SK-N-SH (cell line): Measurements from ENCODE around the gene SORL1. TPM values are rescaled to one million over a fixed set of nuclear protein-coding genes. Genes with fewer than 3 reads are reported as not detected.

Experiments used
- CTCF ChIA-PET: fragments of 300-600, 350-600 bp; formaldehyde crosslinking; extraction: SDS; loops from one replicate; lab custom pipeline; 2021; lab: Yijun Ruan, JAX
- POLR2A ChIA-PET: fragments of 350-600 bp; sonication (Branson Sonifier 250); formaldehyde crosslinking; extraction: SDS; loops from one replicate; lab custom pipeline; 2020; ENCODE audit warnings: antibody characterized with exemption, inconsistent platforms; lab: Yijun Ruan, JAX
- DNase-seq: peaks from one replicate; pipeline ENCODE4 v3.0.0; 2012
- H2AFZ ChIP-seq: fragments of 200-600 bp; sonication (generic); 2 replicates; pipeline ENCODE4 v1.8.1; 2016; ENCODE audit warnings: antibody characterized with exemption, mild to moderate bottlenecking, low read depth
- H3F3A ChIP-seq: fragments of 200-600 bp; sonication (generic); replicated peaks from 2 replicates; pipeline ENCODE3; 2016; ENCODE audit warnings: antibody characterized with exemption, mild to moderate bottlenecking; ENCODE audit not compliant: insufficient read depth
- H3K27ac ChIP-seq, 2 experiments: fragments of 200-500 bp in 1 of 2; fragments of 200-600 bp in 1 of 2; sonication (Bioruptor generic) in 1 of 2; sonication (generic), shearing (Covaris generic) in 1 of 2; 2 replicates each; pipeline versions ENCODE4 v1.5.1 to v1.6.1; 2014 to 2016; ENCODE audit warnings: low read depth in 2 of 2, inconsistent platforms in 1 of 2, low read length in 1 of 2, mild to moderate bottlenecking in 1 of 2, mixed read lengths in 1 of 2
- H3K27me3 ChIP-seq: fragments of 200-600 bp; sonication (generic), shearing (Covaris generic); 2 replicates; pipeline ENCODE4 v1.6.1; 2016; ENCODE audit warnings: mixed run types; ENCODE audit not compliant: insufficient read depth
- H3K36me3 ChIP-seq, 2 experiments: fragments of 200-500 bp in 1 of 2; fragments of 200-600 bp in 1 of 2; sonication (Bioruptor generic) in 1 of 2; sonication (generic) in 1 of 2; replicated peaks in 1 of 2; 2 replicates each; pipeline versions ENCODE3 to v1.5.1; 2014 to 2016; ENCODE audit warnings: low read length in 1 of 2, mild to moderate bottlenecking in 1 of 2; ENCODE audit not compliant: insufficient read depth in 2 of 2, control insufficient read depth in 1 of 2
- H3K4me1 ChIP-seq, 2 experiments: fragments of 200-500 bp in 1 of 2; fragments of 200-600 bp in 1 of 2; sonication (Bioruptor generic) in 1 of 2; sonication (generic), shearing (Covaris generic) in 1 of 2; 2 replicates each; pipeline versions ENCODE4 v1.5.1 to v1.6.1; 2014 to 2016; ENCODE audit warnings: low read depth in 1 of 2, low read length in 1 of 2, mixed run types in 1 of 2; ENCODE audit not compliant: insufficient read depth in 2 of 2, control insufficient read depth in 1 of 2
- H3K4me2 ChIP-seq: fragments of 200-600 bp; sonication (generic), shearing (Covaris generic); 2 replicates; pipeline ENCODE4 v1.6.1; 2017; ENCODE audit warnings: mixed run types
- H3K4me3 ChIP-seq, 2 experiments: fragments of 200-500 bp in 1 of 2; fragments of 200-600 bp in 1 of 2; sonication (Bioruptor generic) in 1 of 2; sonication (generic), shearing (Covaris generic) in 1 of 2; 2 replicates each; pipeline versions ENCODE4 v1.5.1 to v1.8.1; 2014 to 2016; ENCODE audit warnings: low read depth in 2 of 2, inconsistent platforms in 1 of 2, low read length in 1 of 2, mild to moderate bottlenecking in 1 of 2, mixed read lengths in 1 of 2, moderate library complexity in 1 of 2
- H3K79me2 ChIP-seq: fragments of 200-600 bp; sonication (generic); 2 replicates; pipeline ENCODE4 v1.8.1; 2017; ENCODE audit warnings: mild to moderate bottlenecking; ENCODE audit not compliant: insufficient read depth
- H3K9ac ChIP-seq: fragments of 200-600 bp; sonication (generic); 2 replicates; pipeline ENCODE4 v1.6.1; 2017; ENCODE audit warnings: mixed run types
- H3K9me2 ChIP-seq: fragments of 200-600 bp; sonication (generic); 2 replicates; pipeline ENCODE4 v1.6.1; 2017; ENCODE audit warnings: mixed run types
- H3K9me3 ChIP-seq: fragments of 200-600 bp; sonication (generic); 2 replicates; pipeline ENCODE4 v1.6.1; 2017; ENCODE audit warnings: mixed run types, mild to moderate bottlenecking, moderate library complexity
- H4K20me1 ChIP-seq: fragments of 200-600 bp; sonication (generic); 2 replicates; pipeline ENCODE4 v1.6.1; 2017; ENCODE audit warnings: mild to moderate bottlenecking, mixed run types; ENCODE audit not compliant: insufficient read depth
- CTCF ChIP-seq: fragments of 200-600 bp; sonication (generic); IDR thresholded peaks from 2 replicates; pipeline ENCODE4 v1.6.1; 2017; ENCODE audit warnings: antibody characterized with exemption, mild to moderate bottlenecking, moderate library complexity
- ELF1 ChIP-seq: IDR thresholded peaks from 2 replicates; pipeline ENCODE4 v1.4.0; 2012
- FOSL2 ChIP-seq: IDR thresholded peaks from 2 replicates; pipeline ENCODE4 v1.4.0; 2012; ENCODE audit warnings: low read depth, mild to moderate bottlenecking, moderate library complexity, borderline replicate concordance
- FOXM1 ChIP-seq: IDR thresholded peaks from 2 replicates; pipeline ENCODE4 v1.4.0; 2012; ENCODE audit warnings: low read depth, mild to moderate bottlenecking
- IRF3 ChIP-seq: fragments of 150-350 bp; IDR thresholded peaks from 2 replicates; pipeline ENCODE4 v1.6.1; 2016; ENCODE audit warnings: mild to moderate bottlenecking, low read depth, low read length
- JUND ChIP-seq: IDR thresholded peaks from 2 replicates; pipeline ENCODE4 v1.4.0; 2012
- MAX ChIP-seq: IDR thresholded peaks from 2 replicates; pipeline ENCODE4 v1.4.0; 2012; ENCODE audit warnings: low read depth
- NRF1 ChIP-seq: IDR thresholded peaks from 2 replicates; pipeline ENCODE4 v1.6.1; 2012; ENCODE audit warnings: low read depth, mild to moderate bottlenecking, low read length
- PBX3 ChIP-seq: IDR thresholded peaks from 2 replicates; pipeline ENCODE4; 2012
- REST ChIP-seq: IDR thresholded peaks from 2 replicates; pipeline ENCODE4 v1.6.1; 2012; ENCODE audit warnings: mild to moderate bottlenecking, low read depth, low read length, moderate library complexity
- RXRA ChIP-seq: IDR thresholded peaks from 2 replicates; pipeline ENCODE4 v1.4.0; 2012; ENCODE audit warnings: low read depth, mild to moderate bottlenecking, borderline replicate concordance
- SMC3 ChIP-seq: IDR thresholded peaks from 2 replicates; pipeline ENCODE4 v1.6.1; 2012; ENCODE audit warnings: low read depth, low read length, improper control_type of control experiment
- TAF1 ChIP-seq: IDR thresholded peaks from 2 replicates; pipeline ENCODE4 v1.6.1; 2012; ENCODE audit warnings: low read depth, mild to moderate bottlenecking, low read length, moderate library complexity, borderline replicate concordance
- TCF12 ChIP-seq: IDR thresholded peaks from 2 replicates; pipeline ENCODE4 v1.4.0; 2012
- TEAD4 ChIP-seq: IDR thresholded peaks from 2 replicates; pipeline ENCODE4 v1.4.0; 2012; ENCODE audit warnings: mild to moderate bottlenecking, borderline replicate concordance; ENCODE audit not compliant: insufficient read depth
- USF1 ChIP-seq: IDR thresholded peaks from 2 replicates; pipeline ENCODE4 v1.4.0; 2012; ENCODE audit warnings: low read depth, borderline replicate concordance
- WGBS: methylation state at CpG from one replicate; pipeline ENCODE4 v1.1.6; 2017; ENCODE audit warnings: low lambda C conversion rate; 5-methylcytosine and 5-hydroxymethylcytosine counted together
- polyA plus RNA-seq, 3 experiments: library from polyadenylated mRNA; depleted of rRNA; stranded (reverse); fragments of >200 nt; gene quantifications; 2 replicates each; pipeline ENCODE4 v1.2.3, GENCODE V29; 2012

The SORL1 gene
- polyA plus RNA-seq, 1 of the 3 experiments (the other 2 are of a cell fraction): 7.1 TPM

- Histone ChIP-seq H3K27ac (no peak overlapping the region), H3K79me2 (no peaks in the 10 kb centered on the region), H4K20me1 (no peaks in the 10 kb centered on the region), H3K4me1 (peaks cover 0 to 16% of the 10 kb centered on the region in 2 experiments; a peak in 2 of 4 replicates), H3K36me3 (no peaks in the 10 kb centered on the region), H3K9ac (no peak overlapping the region), H2AFZ (no peak overlapping the region), H3K4me3 (no peak overlapping the region), H3K27me3 (no peaks in the 10 kb centered on the region), H3K9me2 (no peaks in the 10 kb centered on the region), H3F3A (no peaks in the 10 kb centered on the region), H3K4me2 (no peak overlapping the region), H3K9me3 (no peaks in the 10 kb centered on the region)
- DNase-seq: no peak
- POLR2A ChIA-PET: interaction anchor here (0.5 kb wide), 1 partner anchor 208 kb away, joined by 4 read pairs; no protein-coding TSS in a partner anchor
- WGBS: 77% methylated on average over 10 of the region's 10 CpGs
- CTCF ChIA-PET: interaction anchor here (1.5 kb wide), 1 partner anchor 41 kb away, joined by 4 read pairs; no protein-coding TSS in a partner anchor
- TF ChIP-seq PBX3 (peak; percentile 49; the same call in 1 of the 2 replicates), USF1 (no peak), TCF12 (peak; percentile 39; the same call in 1 of the 2 replicates), SMC3 (no peak)
Observed at GRCh38 chr11:121550247-121551030, 98.3 kb downstream of the SORL1 start.

- no peaks in the 10 kb centered on the region for H3F3A ChIP-seq
- no peak for DNase-seq
- POLR2A ChIA-PET: no interaction called here
Observed at GRCh38 chr11:121551463-121551862, 99.3 kb downstream of the SORL1 start.

More at GRCh38 chr11:121551463-121551862, 99.3 kb downstream of the SORL1 start:
- Histone ChIP-seq H3K9me2 (no peaks in the 10 kb centered on the region), H3K4me1 (peaks cover 0 to 20% of the 10 kb centered on the region in 2 experiments; a peak in 2 of 4 replicates), H3K36me3 (no peaks in the 10 kb centered on the region), H3K27me3 (no peaks in the 10 kb centered on the region), H3K79me2 (no peaks in the 10 kb centered on the region), H3K9me3 (no peaks in the 10 kb centered on the region), H4K20me1 (no peaks in the 10 kb centered on the region), H3K4me2 (no peak overlapping the region), H3K9ac (no peak overlapping the region), H3K27ac (no peak overlapping the region), H2AFZ (no peak overlapping the region), H3K4me3 (no peak overlapping the region)
- 74% methylated on average over 5 of the region's 5 CpGs for WGBS
- TF ChIP-seq TEAD4: no peak
- TF ChIP-seq FOXM1: no peak
- TF ChIP-seq FOSL2: no peak
- TF ChIP-seq IRF3: no peak
- TF ChIP-seq CTCF: no peak
- no peak for TF ChIP-seq ELF1
- no peak for TF ChIP-seq NRF1
- TF ChIP-seq TAF1: no peak
- no peak for TF ChIP-seq MAX
- TF ChIP-seq RXRA: no peak
- no peak for TF ChIP-seq REST
- TF ChIP-seq JUND: no peak
- CTCF ChIA-PET: interaction anchor here (1.5 kb wide), 1 partner anchor 40 kb away, joined by 4 read pairs; no protein-coding TSS in a partner anchor
